ENCODE measurements around the gene CLDN6.

CLDN6 gene

DNA sequence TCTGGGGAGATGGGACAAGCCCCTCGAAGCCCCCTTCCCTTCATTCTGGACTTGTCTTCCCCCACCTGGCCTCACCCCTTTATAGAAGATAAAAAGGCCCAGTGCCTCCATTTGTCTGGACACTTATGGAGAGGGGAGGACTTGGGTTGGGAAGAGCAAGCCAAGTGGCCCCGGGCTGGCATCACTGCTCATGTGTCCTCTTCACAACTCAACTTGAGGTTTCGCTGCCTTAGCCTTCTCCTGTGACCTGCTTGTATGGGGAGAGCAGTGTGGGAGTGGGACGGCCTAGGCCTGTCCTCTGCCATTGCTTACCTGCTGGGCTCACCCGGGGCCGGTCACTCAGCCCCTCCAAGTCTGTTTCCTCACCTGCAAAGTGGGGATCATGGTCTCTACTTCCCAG is 47.4 kb downstream of the CLDN6 start:
- DNase-seq (ENCODE audit: low spot score) = no peak

DNA sequence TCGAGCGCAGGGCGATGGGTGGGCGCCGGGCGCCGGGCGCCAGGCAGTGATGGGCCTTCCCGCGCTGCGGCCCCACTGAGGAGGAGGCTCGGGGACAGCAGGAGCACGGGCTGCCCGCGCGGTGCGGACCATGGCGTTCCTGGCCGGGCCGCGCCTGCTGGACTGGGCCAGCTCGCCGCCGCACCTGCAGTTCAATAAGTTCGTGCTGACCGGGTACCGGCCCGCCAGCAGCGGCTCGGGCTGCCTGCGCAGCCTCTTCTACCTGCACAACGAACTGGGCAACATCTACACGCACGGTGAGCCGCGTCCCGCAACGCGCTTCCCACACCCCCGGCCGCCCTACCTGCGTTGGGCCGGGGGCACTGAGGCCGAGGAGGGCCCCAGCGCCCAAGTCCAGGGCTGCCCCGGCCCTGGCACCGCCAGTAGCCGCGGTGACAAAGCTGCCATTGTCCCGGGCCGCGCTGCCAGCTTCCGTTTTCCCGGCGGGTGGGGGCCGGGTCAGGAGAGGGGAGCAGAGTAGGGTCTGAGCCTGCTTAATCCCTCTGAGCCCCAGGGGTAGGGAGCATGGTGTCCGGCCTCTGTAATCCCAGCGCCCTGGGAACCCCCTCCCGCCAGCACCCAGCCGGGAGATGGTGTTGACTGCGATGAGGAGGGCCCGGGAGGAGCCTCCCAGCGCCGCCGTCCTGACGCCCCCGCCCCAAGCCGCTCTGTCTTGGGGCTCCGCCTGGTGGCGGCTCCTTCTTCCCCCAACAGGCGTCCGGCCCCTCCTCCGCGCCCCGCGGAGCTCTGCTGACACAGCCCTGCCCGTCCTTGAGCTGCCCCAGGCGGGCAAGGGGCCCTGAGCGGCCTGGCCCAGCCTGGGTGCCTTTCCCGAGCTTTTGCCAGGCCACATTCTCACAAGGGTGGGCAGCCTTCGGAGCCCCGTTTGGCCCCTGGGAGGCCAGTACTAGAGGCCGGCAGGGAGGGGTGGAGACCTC is 48.1 kb downstream of the CLDN6 start:
- DNase-seq (ENCODE audit: low spot score) = peak; percentile 82

DNA sequence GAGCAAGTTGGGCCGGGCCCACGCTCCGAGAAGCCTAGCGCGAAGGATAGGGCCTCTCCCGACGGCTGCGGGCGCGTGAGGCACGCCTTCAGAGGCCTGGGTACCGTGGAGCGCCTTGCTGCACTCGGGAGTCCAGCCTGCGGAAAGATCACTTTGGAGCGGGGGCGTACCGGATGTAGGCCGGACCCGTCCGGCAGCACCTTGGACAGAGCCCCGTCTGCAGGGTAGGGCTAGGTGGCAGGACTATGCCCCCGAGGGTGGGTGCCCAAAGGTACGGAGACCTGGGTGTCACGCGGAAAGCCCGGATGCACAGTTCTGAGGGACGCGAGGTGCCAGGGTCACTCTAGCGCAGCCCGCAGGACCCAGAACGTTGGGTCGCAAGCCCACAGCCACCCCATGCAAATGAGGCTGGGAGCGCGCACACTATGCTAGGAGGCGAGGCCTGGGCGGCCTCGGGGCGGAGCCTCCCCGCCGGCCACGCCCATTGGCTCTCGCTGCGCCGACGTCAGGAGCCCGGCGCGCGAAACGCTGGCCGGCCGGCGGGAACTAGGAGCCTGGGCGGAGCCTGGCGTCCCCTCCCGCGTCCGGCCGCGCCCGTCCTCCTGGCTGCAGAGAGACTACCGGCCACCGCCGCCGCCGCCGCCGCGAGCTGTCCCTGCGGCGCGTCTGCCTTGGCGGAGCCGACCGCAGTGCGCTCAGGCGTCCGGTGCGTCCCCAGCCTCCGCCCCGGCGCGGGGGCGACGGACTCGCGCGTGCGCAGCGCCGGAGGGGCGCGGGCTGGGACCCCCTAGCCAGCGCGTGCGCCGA is 49.0 kb downstream of the CLDN6 start, which contains the start of gene PAQR4:
Gene PAQR4 (plus strand): TSS at position 611 of the 807 bp plus-strand sequence. CDS start 327 bp downstream, outside the sequence.
- DNase-seq (ENCODE audit: low spot score) = peak; percentile 94

DNA sequence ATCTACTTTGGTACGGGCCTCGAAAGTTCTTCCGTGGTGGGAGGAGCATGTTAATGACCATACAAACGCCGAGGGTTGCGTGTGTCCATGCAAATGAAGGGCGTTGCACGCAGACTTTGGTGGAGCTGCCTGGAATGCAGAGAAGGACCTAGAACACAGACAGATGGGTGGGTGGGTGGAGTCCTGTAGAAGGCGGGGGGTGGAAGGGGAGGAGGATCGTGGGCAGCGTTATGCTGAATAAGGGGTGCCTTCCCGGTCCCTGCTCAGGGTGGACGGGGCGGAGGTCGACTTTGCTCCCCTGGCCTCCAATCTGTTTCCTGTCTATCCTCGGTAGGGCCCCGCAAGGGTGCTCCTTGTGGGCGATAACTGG is 49.6 kb downstream of the CLDN6 start:
- DNase-seq (ENCODE audit: low spot score) = no peak

DNA sequence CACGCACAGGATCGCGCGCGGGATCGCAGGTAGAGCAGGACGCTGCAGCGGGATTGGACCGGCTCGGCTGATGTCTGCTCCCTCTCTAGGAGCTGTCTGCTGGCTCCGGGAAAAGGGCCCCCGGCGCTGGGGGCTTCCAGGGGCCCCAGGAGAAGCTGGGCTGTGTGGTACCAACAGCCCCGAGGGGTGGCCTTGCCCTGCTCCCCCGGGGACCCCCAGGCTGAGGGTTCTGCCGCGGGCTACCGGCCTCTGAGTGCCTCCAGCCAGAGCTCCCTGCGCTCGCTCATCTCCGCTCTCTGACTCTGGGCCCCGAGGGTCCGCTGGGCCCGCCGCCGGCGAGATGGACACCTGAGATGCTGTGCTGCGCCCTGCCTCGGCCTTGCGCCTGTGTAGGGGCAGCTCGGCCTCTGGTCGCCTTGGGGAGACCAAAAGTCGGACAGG is 50.2 kb downstream of the CLDN6 start:
- no peak for DNase-seq (ENCODE audit: low spot score)

DNA sequence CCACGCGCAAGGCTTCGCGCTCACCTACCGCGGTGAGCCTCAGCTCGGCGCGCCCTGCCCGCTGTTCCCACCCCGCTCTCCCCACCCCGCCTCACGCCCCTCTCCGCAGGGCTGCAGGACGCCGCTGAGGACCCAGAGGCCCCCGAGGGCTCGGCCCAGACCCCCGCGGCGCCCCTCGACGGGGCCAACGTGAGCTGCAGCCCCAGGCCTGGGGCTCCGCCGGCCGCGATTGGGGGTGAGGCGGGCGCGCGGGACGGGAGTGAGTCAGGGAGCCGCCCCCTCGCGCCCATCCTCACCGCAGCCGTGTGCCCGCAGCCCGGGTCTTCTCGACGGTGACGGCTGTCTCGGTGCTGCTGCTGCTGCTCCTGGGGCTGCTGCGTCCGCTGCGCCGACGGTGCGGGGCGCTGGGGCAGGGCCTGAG is 50.8 kb downstream of the CLDN6 start:
- no peak for DNase-seq (ENCODE audit: low spot score)

DNA sequence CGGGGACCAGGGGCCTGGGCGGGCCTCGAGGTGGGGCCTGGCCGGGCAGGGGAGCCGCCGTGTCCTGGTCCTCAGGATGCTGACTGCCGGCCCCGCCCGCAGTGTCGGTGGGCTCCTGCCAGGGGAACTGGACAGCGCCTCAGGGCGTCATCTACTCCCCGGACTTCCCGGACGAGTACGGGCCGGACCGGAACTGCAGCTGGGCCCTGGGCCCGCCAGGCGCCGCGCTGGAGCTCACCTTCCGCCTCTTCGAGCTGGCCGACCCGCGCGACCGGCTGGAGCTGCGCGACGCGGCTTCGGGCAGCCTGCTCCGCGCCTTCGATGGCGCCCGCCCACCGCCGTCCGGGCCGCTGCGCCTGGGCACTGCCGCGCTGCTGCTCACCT is 51.2 kb downstream of the CLDN6 start:
- no peak for DNase-seq (ENCODE audit: low spot score)

DNA sequence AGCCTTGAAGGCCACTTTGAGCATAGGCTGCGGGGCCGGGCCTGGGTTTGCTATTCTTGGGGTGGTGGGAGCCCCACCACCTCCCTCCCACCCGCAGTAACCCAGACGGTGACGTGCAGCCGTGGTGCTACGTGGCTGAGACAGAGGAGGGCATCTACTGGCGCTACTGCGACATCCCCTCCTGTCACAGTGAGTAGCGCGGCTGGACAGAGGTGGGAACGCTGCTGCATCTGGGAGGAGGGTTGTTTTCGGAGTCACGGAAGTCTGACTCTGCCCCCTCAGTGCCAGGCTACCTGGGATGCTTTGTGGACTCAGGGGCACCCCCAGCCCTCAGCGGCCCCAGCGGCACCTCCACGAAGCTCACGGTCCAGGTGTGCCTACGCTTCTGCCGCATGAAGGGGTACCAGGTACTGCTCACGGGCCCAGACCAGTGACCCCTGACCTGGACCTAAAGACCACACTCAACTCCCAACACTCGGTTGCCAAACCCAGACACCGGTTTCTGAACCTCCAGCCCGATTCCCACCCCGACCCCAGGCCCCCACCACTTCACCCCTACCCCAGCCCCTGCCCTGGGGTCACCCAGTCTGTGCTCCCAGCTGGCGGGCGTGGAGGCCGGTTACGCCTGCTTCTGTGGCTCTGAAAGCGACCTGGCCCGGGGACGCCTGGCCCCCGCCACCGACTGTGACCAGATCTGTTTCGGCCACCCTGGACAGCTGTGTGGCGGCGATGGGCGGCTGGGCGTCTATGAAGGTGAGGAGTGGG is 51.8 kb downstream of the CLDN6 start:
- no peak for DNase-seq (ENCODE audit: low spot score)
